ENCODE measurements around the gene APOL1. TPM values are rescaled to one million over a fixed set of nuclear protein-coding genes. Genes with fewer than 3 reads are reported as not detected.

Gene APOL1
- total RNA-seq, 1 donor from 2014 or later = 1.8 TPM

GRCh38 chr22:36222887-36223450 is 30.0 kb upstream of the APOL1 start:
- Histone ChIP-seq H3K4me3 (ENCODE audit: low read depth, low read length) (no peak overlapping the region), H3K27me3 (ENCODE audit: control insufficient read depth, insufficient read depth, low read length) (peaks cover 2% of the 10 kb centered on the region), H3K36me3 (ENCODE audit: control insufficient read depth, insufficient read depth, low read length) (no peaks in the 10 kb centered on the region)
- no peak for DNase-seq (ENCODE audit: low read depth)
- peak; percentile 43 for FAIRE-seq
- TF ChIP-seq CTCF (IDR thresholded peaks at IDR 0.05; ENCODE audit: insufficient read depth, low read length, severe bottlenecking) = no peak

GRCh38 chr22:36223504-36223903 is 29.4 kb upstream of the APOL1 start:
- no peak for FAIRE-seq
- Histone ChIP-seq H3K36me3 (ENCODE audit: control insufficient read depth, insufficient read depth, low read length) (no peaks in the 10 kb centered on the region), H3K27me3 (ENCODE audit: control insufficient read depth, insufficient read depth, low read length) (peaks cover 2% of the 10 kb centered on the region), H3K4me3 (ENCODE audit: low read depth, low read length) (no peak overlapping the region)
- DNase-seq (ENCODE audit: low read depth) = no peak
- no peak for TF ChIP-seq CTCF (IDR thresholded peaks at IDR 0.05; ENCODE audit: insufficient read depth, low read length, severe bottlenecking)

- no peak for TF ChIP-seq CTCF (IDR thresholded peaks at IDR 0.05; ENCODE audit: insufficient read depth, low read length, severe bottlenecking)
- H3K36me3 ChIP-seq (ENCODE audit: control insufficient read depth, insufficient read depth, low read length) = no peaks in the 10 kb centered on the region
- no peak overlapping the region for H3K4me3 ChIP-seq (ENCODE audit: low read depth, low read length)
- FAIRE-seq (no peak), DNase-seq (ENCODE audit: low read depth) (peak; percentile 48)
- peaks cover 2% of the 10 kb centered on the region for H3K27me3 ChIP-seq (ENCODE audit: control insufficient read depth, insufficient read depth, low read length)
These were observed 28.7 kb upstream of the APOL1 start for GRCh38 chr22:36224245-36224644.

GRCh38 chr22:36225333-36225922 is 27.5 kb upstream of the APOL1 start:
- DNase-seq (ENCODE audit: low read depth) (no peak), FAIRE-seq (peak; percentile 7)
- Histone ChIP-seq H3K27me3 (ENCODE audit: control insufficient read depth, insufficient read depth, low read length) (peaks cover under 1% of the 10 kb centered on the region), H3K36me3 (ENCODE audit: control insufficient read depth, insufficient read depth, low read length) (no peaks in the 10 kb centered on the region), H3K4me3 (ENCODE audit: low read depth, low read length) (no peak overlapping the region)
- TF ChIP-seq CTCF (IDR thresholded peaks at IDR 0.05; ENCODE audit: insufficient read depth, low read length, severe bottlenecking) = no peak

- FAIRE-seq (peak; percentile 92), DNase-seq (ENCODE audit: low read depth) (no peak)
- no peak overlapping the region for H3K4me3 ChIP-seq (ENCODE audit: low read depth, low read length)
- no peak for TF ChIP-seq CTCF (IDR thresholded peaks at IDR 0.05; ENCODE audit: insufficient read depth, low read length, severe bottlenecking)
- no peaks in the 10 kb centered on the region for H3K36me3 ChIP-seq (ENCODE audit: control insufficient read depth, insufficient read depth, low read length)
- H3K27me3 ChIP-seq (ENCODE audit: control insufficient read depth, insufficient read depth, low read length) = no peaks in the 10 kb centered on the region
These were observed 26.7 kb upstream of the APOL1 start for GRCh38 chr22:36226189-36226588.

GRCh38 chr22:36227396-36227795 is 25.5 kb upstream of the APOL1 start:
- H3K36me3 ChIP-seq (ENCODE audit: control insufficient read depth, insufficient read depth, low read length) = peaks cover 5% of the 10 kb centered on the region
- FAIRE-seq (no peak), DNase-seq (ENCODE audit: low read depth) (no peak)
- no peaks in the 10 kb centered on the region for H3K27me3 ChIP-seq (ENCODE audit: control insufficient read depth, insufficient read depth, low read length)
- TF ChIP-seq CTCF (IDR thresholded peaks at IDR 0.05; ENCODE audit: insufficient read depth, low read length, severe bottlenecking) = no peak
- H3K4me3 ChIP-seq (ENCODE audit: low read depth, low read length) = no peak overlapping the region
